Liver (tissue), 9 donors: ENCODE data around the gene RBBP6. TPM values are rescaled to one million over a fixed set of nuclear protein-coding genes. Genes with fewer than 3 reads are reported as not detected.
"Not testable (repeated sequence)": the region's sequence is repeated elsewhere in the genome, so short reads cannot be mapped to it uniquely, and the experiment has no call there.

Experiments used
- DNase-seq: peaks from one replicate; pipeline ENCODE4 v3.0.0-alpha.2; 2017; ENCODE audit warnings: low spot score
- H3K27ac ChIP-seq, 2 donors: one replicate each; pipeline ENCODE4 v1.7.0; 2013; ENCODE audit warnings: inconsistent platforms in 2 of 2, low read length in 2 of 2, control low read depth in 1 of 2, low read depth in 1 of 2, mild to moderate bottlenecking in 1 of 2
- H3K27me3 ChIP-seq, 4 donors: one replicate each; pipeline versions ENCODE4 v1.6.1 to v1.7.0; 2013; ENCODE audit warnings: low read length in 3 of 4, inconsistent platforms in 1 of 4, mild to moderate bottlenecking in 1 of 4, moderate library complexity in 1 of 4; ENCODE audit not compliant: control insufficient read depth in 4 of 4, insufficient read depth in 4 of 4
- H3K36me3 ChIP-seq, 4 donors: one replicate each; pipeline versions ENCODE4 v1.6.1 to v1.7.0; 2013; ENCODE audit warnings: low read length in 3 of 4, mild to moderate bottlenecking in 3 of 4, low read depth in 1 of 4, moderate library complexity in 1 of 4; ENCODE audit not compliant: control insufficient read depth in 4 of 4, insufficient read depth in 3 of 4
- H3K4me1 ChIP-seq, 4 donors: one replicate each; pipeline versions ENCODE4 v1.6.1 to v1.7.0; 2013; ENCODE audit warnings: low read length in 3 of 4, mild to moderate bottlenecking in 3 of 4, moderate library complexity in 1 of 4; ENCODE audit not compliant: control insufficient read depth in 4 of 4, insufficient read depth in 4 of 4
- H3K4me3 ChIP-seq, 3 donors: one replicate each; pipeline versions ENCODE4 v1.6.1 to v1.7.0; 2013; ENCODE audit warnings: low read length in 3 of 3, control low read depth in 1 of 3, low read depth in 1 of 3, mild to moderate bottlenecking in 1 of 3
- H3K9ac ChIP-seq, 2 donors: one replicate each; pipeline ENCODE4 v1.7.0; 2013; ENCODE audit warnings: low read length in 2 of 2, mild to moderate bottlenecking in 2 of 2, moderate library complexity in 2 of 2, control low read depth in 1 of 2, low read depth in 1 of 2
- H3K9me3 ChIP-seq, 4 donors: one replicate each; pipeline versions ENCODE4 v1.6.1 to v1.7.0; 2013; ENCODE audit warnings: low read length in 3 of 4; ENCODE audit not compliant: control insufficient read depth in 4 of 4
- FOXA1 ChIP-seq: IDR thresholded peaks from 2 replicates; pipeline ENCODE4 v1.6.1; 2016; ENCODE audit warnings: antibody characterized with exemption
- FOXA2 ChIP-seq: IDR thresholded peaks from 2 replicates; pipeline ENCODE4 v1.6.1; 2016; ENCODE audit warnings: antibody characterized with exemption
- GABPA ChIP-seq, 2 donors: IDR thresholded peaks in 1 of 2; conservative IDR thresholded peaks in 1 of 2; 2 replicates each; pipeline ENCODE4 v1.6.1; 2016; ENCODE audit warnings: antibody characterized with exemption in 2 of 2, mild to moderate bottlenecking in 1 of 2, moderate library complexity in 1 of 2
- HNF4A ChIP-seq, 2 donors: conservative IDR thresholded peaks; 2 replicates each; pipeline ENCODE4 v1.6.1; 2016; ENCODE audit warnings: antibody characterized with exemption in 2 of 2, mild to moderate bottlenecking in 2 of 2
- HNF4G ChIP-seq: IDR thresholded peaks from 2 replicates; pipeline ENCODE4 v1.6.1; 2016; ENCODE audit warnings: antibody characterized with exemption
- JUND ChIP-seq, 2 donors: IDR thresholded peaks; 2 replicates each; pipeline ENCODE4 v1.6.1; 2016; ENCODE audit warnings: antibody characterized with exemption in 2 of 2
- MAX ChIP-seq: IDR thresholded peaks from 2 replicates; pipeline ENCODE4 v1.6.1; 2016; ENCODE audit warnings: antibody characterized with exemption
- NR2F2 ChIP-seq: IDR thresholded peaks from 2 replicates; pipeline ENCODE4 v1.6.1; 2016; ENCODE audit warnings: antibody characterized with exemption
- RAD21 ChIP-seq, 2 donors: IDR thresholded peaks; 2 replicates each; pipeline ENCODE4 v1.6.1; 2016; ENCODE audit warnings: antibody characterized with exemption in 2 of 2, mild to moderate bottlenecking in 2 of 2
- REST ChIP-seq: IDR thresholded peaks from 2 replicates; pipeline ENCODE4 v1.6.1; 2016; ENCODE audit warnings: antibody characterized with exemption, mild to moderate bottlenecking
- RXRA ChIP-seq, 2 donors: IDR thresholded peaks; 2 replicates each; pipeline ENCODE4 v1.6.1; 2017 to 2018; ENCODE audit warnings: antibody characterized with exemption in 2 of 2, mild to moderate bottlenecking in 1 of 2
- SP1 ChIP-seq: IDR thresholded peaks from 2 replicates; pipeline ENCODE4 v1.6.1; 2018; ENCODE audit warnings: antibody characterized with exemption, mild to moderate bottlenecking
- YY1 ChIP-seq: IDR thresholded peaks from 2 replicates; pipeline ENCODE4 v1.6.1; 2016; ENCODE audit warnings: antibody characterized with exemption, mild to moderate bottlenecking
- ZBTB33 ChIP-seq: IDR thresholded peaks from 2 replicates; pipeline ENCODE4 v1.6.1; 2016; ENCODE audit warnings: antibody characterized with exemption
- WGBS: extraction: QIAGEN DNeasy Blood & Tissue Kit; methylation state at CpG from one replicate; pipeline ENCODE4 v1.1.7; 2013; 5-methylcytosine and 5-hydroxymethylcytosine counted together
- polyA plus RNA-seq, 2 donors: library from polyadenylated mRNA; stranded (reverse) in 1 of 2; unstranded in 1 of 2; fragments of 200-250 nt in 1 of 2; fragments of >200 nt in 1 of 2; fragmentation: Nextera tagmentation in 1 of 2; extraction: Ambion mirVana in 1 of 2; gene quantifications; one replicate each; pipeline versions ENCODE4 v1.2.1 to v1.2.3, GENCODE V29; 2013 to 2015
- total RNA-seq, 2 donors: library from RNA; depleted of rRNA; stranded (reverse); fragments of >200 nt; gene quantifications; one replicate each; pipeline ENCODE4 v1.2.3, GENCODE V29; 2014
- TF ChIP-seq, protein P1 (sequence below): fragments of 150-350 bp; IDR thresholded peaks from 2 replicates; pipeline ENCODE4 v1.5.1; 2017; ENCODE audit warnings: improper control_type of control experiment, low read depth, low read length; ENCODE audit not compliant: missing input control
- donor health status: healthy.
- donor health status: healthy.
- donor health status: healthy.
- donor health status: healthy.
- donor health status: healthy.

The RBBP6 gene
- total and polyA plus RNA-seq, 4 donors = 8.1 to 35.8 (median 11.8) TPM

DNA sequence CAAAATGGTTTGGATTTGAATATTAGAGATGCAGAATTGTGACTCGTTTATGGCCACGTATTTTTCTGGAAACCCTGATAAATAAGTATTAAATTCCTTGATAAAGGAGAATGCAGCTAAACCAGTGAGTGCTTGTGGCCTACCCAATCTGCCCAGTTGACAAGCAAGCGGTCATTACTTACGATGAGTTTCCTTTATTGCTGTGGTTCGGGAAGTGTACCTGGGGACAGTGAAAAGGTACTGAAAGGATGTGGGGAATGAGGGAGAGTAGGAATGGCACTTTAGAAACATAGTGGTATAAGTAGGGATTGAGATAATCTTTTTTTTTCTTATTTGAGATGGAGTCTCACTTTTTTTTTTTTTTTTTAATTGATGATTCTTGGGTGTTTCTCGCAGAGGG is 33.8 kb downstream of the RBBP6 start (continued):
- TF ChIP-seq, protein P1, sequence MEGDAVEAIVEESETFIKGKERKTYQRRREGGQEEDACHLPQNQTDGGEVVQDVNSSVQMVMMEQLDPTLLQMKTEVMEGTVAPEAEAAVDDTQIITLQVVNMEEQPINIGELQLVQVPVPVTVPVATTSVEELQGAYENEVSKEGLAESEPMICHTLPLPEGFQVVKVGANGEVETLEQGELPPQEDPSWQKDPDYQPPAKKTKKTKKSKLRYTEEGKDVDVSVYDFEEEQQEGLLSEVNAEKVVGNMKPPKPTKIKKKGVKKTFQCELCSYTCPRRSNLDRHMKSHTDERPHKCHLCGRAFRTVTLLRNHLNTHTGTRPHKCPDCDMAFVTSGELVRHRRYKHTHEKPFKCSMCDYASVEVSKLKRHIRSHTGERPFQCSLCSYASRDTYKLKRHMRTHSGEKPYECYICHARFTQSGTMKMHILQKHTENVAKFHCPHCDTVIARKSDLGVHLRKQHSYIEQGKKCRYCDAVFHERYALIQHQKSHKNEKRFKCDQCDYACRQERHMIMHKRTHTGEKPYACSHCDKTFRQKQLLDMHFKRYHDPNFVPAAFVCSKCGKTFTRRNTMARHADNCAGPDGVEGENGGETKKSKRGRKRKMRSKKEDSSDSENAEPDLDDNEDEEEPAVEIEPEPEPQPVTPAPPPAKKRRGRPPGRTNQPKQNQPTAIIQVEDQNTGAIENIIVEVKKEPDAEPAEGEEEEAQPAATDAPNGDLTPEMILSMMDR = no peak

DNA sequence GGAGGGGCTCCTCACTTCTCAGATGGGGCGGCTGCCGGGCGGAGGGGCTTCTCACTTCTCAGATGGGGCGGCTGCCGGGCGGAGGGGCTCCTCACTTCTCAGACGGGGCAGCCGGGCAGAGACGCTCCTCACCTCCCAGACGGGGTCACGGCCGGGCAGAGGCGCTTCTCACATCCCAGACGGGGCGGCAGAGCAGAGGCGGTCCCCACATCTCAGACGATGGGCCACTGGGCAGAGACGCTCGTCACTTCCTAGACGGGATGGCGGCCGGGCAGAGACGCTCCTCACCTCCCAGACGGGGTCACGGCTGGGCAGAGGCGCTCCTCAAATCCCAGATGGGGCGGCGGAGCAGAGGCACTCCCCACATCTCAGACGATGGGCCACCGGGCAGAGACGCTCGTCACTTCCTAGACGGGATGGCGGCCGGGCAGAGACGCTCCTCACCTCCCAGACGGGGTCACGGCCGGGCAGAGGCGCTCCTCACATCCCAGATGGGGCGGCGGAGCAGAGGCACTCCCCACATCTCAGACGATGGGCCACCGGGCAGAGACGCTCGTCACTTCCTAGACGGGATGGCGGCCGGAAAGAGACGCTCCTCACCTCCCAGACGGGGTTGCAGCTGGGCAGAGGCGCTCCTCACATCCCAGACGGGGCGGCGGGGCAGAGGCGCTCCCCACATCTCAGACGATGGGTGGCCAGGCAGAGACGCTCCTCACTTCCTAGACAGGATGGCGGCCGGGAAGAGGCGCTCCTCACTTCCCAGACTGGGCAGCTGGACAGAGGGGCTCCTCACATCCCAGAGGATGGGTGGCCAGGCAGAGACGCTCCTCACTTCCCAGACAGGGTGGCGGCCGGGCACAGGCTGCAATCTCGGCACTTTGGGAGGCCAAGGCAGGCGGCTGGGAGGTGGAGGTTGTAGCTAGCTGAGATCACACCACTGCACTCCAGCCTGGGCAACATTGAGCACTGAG is 35.4 kb downstream of the RBBP6 start:
- not testable (repeated sequence) for H3K4me3 ChIP-seq, H3K27ac ChIP-seq, H3K9me3 ChIP-seq, H3K27me3 ChIP-seq, H3K9ac ChIP-seq, H3K4me1 ChIP-seq, DNase-seq
- H3K36me3 ChIP-seq = peaks cover 4 to 24% (median 22%) of the 10 kb centered on the region in 4 donors
- 95% methylated on average over 62 of the region's 66 CpGs for WGBS

- peaks cover 2 to 15% (median 14%) of the 10 kb centered on the region in 4 donors for H3K36me3 ChIP-seq
- 90% methylated on average over 4 of the region's 4 CpGs for WGBS
- not testable (repeated sequence) for H3K4me1 ChIP-seq, DNase-seq, H3K27ac ChIP-seq, H3K27me3 ChIP-seq, H3K9me3 ChIP-seq, H3K9ac ChIP-seq, H3K4me3 ChIP-seq
Observed at GRCh38 chr16:24575791-24576190, 36.4 kb downstream of the RBBP6 start.

DNA sequence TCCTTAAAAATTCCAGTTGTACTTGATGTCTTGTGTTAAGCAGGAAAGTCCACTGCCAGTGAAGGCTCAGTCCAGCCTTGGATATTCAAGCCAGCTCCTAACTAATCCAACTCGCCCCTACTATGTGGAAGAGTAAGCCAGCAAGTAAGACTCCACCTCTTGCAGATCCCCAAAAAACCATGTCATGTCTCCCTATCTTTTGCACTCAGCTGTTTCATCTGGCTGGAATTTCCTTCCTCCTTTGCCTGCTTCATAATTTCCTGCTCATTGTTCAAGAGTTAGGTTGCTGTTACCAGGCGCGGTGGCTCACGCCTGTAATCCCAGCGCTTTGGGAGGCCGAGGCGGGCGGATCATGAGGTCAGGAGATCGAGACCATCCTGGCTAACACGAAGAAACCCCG is 37.8 kb downstream of the RBBP6 start:
- H3K9me3 ChIP-seq = no peaks in the 10 kb centered on the region
- H3K36me3 ChIP-seq = peaks cover 0 to 2% (median under 1%) of the 10 kb centered on the region in 4 donors
- WGBS = 80% methylated on average over 11 of the region's 11 CpGs
- H3K27me3 ChIP-seq = no peaks in the 10 kb centered on the region
- H3K9ac ChIP-seq = no peak overlapping the region
- H3K4me3 ChIP-seq = no peak overlapping the region
- H3K4me1 ChIP-seq = no peaks in the 10 kb centered on the region
- no peak overlapping the region for H3K27ac ChIP-seq
- no peak for DNase-seq
- TF ChIP-seq NR2F2 (no peak), FOXA1 (no peak), HNF4G (no peak), REST (no peak), SP1 (no peak), GABPA (IDR thresholded peaks at IDR 0.05 in 1 of 2, conservative IDR thresholded peaks at IDR 0.05 in 1 of 2) (no peak), MAX (no peak), ZBTB33 (no peak), RXRA (IDR thresholded peaks at IDR 0.05) (no peak), JUND (IDR thresholded peaks at IDR 0.05) (no peak), FOXA2 (no peak), YY1 (no peak), HNF4A (conservative IDR thresholded peaks at IDR 0.05) (no peak), RAD21 (IDR thresholded peaks at IDR 0.05) (no peak)
- TF ChIP-seq, protein P1 = no peak
